Tibial artery (tissue), 4 donors: ENCODE measurements around the gene ATRNL1.

Source experiments
- DNase-seq, 2 donors: peaks; one replicate each; pipeline ENCODE4 v3.0.0-alpha.2; 2019
- H3K27ac ChIP-seq, 2 donors: fragments of 200-600 bp; sonication (generic) in 1 of 2; 1 replicate in 1 of 2; 2 replicates in 1 of 2; pipeline ENCODE4 v1.5.1; 2018 to 2019; ENCODE audit warnings: mild to moderate bottlenecking in 1 of 2
- H3K27me3 ChIP-seq, 2 donors: fragments of 200-600 bp; sonication (generic) in 1 of 2; one replicate each; pipeline versions ENCODE4 v1.5.1 to v1.6.0; 2016 to 2019
- H3K36me3 ChIP-seq, 3 donors: fragments of 200-600 bp; sonication (generic) in 2 of 3; one replicate each; pipeline ENCODE4 v1.5.1; 2016 to 2019; ENCODE audit warnings: mild to moderate bottlenecking in 2 of 3
- H3K4me1 ChIP-seq, 4 donors: fragments of 200-600 bp; sonication (generic) in 2 of 4; 1 replicate in 3 of 4; 2 replicates in 1 of 4; pipeline ENCODE4 v1.5.1; 2016 to 2019
- H3K4me3 ChIP-seq, 2 donors: fragments of 200-600 bp; sonication (generic) in 1 of 2; 1 replicate in 1 of 2; 2 replicates in 1 of 2; pipeline ENCODE4 v1.5.1; 2018 to 2019; ENCODE audit warnings: mild to moderate bottlenecking in 2 of 2
- H3K9me3 ChIP-seq, 3 donors: fragments of 200-600 bp; sonication (generic) in 1 of 3; one replicate each; pipeline ENCODE4 v1.5.1; 2016 to 2019
- CTCF ChIP-seq, 2 experiments: fragments of 200-600 bp in 1 of 2; fragments of 450-650 bp in 1 of 2; IDR thresholded peaks; one replicate each; pipeline ENCODE4 v1.5.1; 2017 to 2019; ENCODE audit warnings: antibody characterized with exemption in 2 of 2, mild to moderate bottlenecking in 1 of 2, moderate library complexity in 1 of 2
- intact Hi-C: fragments of 100-400 bp; cut with DNase I; formaldehyde crosslinking; loops from one replicate; pipeline ENCODE4 v1.15.0; 2023; ENCODE audit warnings: low total_unique reads

The ATRNL1 gene

GRCh38 chr10:115056186-115056585 is 37.0 kb upstream of the ATRNL1 start:
- TF ChIP-seq CTCF (IDR thresholded peaks at IDR 0.05) = no peak
- Histone ChIP-seq H3K27me3 (no peaks in the 10 kb centered on the region), H3K9me3 (no peaks in the 10 kb centered on the region), H3K27ac (no peak overlapping the region), H3K4me1 (no peaks in the 10 kb centered on the region), H3K4me3 (no peak overlapping the region), H3K36me3 (no peaks in the 10 kb centered on the region)
- intact Hi-C loops = no loop called here
- DNase-seq = no peak

GRCh38 chr10:115059301-115059898 is 33.8 kb upstream of the ATRNL1 start:
- Histone ChIP-seq H3K4me1 (no peaks in the 10 kb centered on the region), H3K27ac (no peak overlapping the region), H3K27me3 (no peaks in the 10 kb centered on the region), H3K4me3 (no peak overlapping the region), H3K36me3 (no peaks in the 10 kb centered on the region), H3K9me3 (no peaks in the 10 kb centered on the region)
- TF ChIP-seq CTCF (IDR thresholded peaks at IDR 0.05) = no peak
- intact Hi-C loops = no loop called here
- no peak for DNase-seq

- no peaks in the 10 kb centered on the region for H3K27me3 ChIP-seq
- H3K36me3 ChIP-seq = no peaks in the 10 kb centered on the region
- H3K27ac ChIP-seq = no peak overlapping the region
- intact Hi-C loops = no loop called here
- no peaks in the 10 kb centered on the region for H3K4me1 ChIP-seq
- H3K4me3 ChIP-seq = no peak overlapping the region
- no peak for TF ChIP-seq CTCF (IDR thresholded peaks at IDR 0.05)
- no peak for DNase-seq
- no peaks in the 10 kb centered on the region for H3K9me3 ChIP-seq
These were observed 29.2 kb upstream of the ATRNL1 start for GRCh38 chr10:115063701-115064658.

- no peak for TF ChIP-seq CTCF (IDR thresholded peaks at IDR 0.05)
- Histone ChIP-seq H3K36me3 (no peaks in the 10 kb centered on the region), H3K27me3 (no peaks in the 10 kb centered on the region), H3K4me3 (no peak overlapping the region), H3K4me1 (no peaks in the 10 kb centered on the region), H3K27ac (no peak overlapping the region), H3K9me3 (no peaks in the 10 kb centered on the region)
- DNase-seq = no peak
- intact Hi-C loops = no loop called here
These were observed 27.4 kb upstream of the ATRNL1 start for GRCh38 chr10:115065801-115066200.

- intact Hi-C loops = no loop called here
- no peak overlapping the region for H3K4me3 ChIP-seq
- TF ChIP-seq CTCF (IDR thresholded peaks at IDR 0.05) = no peak
- no peaks in the 10 kb centered on the region for H3K36me3 ChIP-seq
- no peak overlapping the region for H3K27ac ChIP-seq
- no peaks in the 10 kb centered on the region for H3K4me1 ChIP-seq
- no peak for DNase-seq
- H3K9me3 ChIP-seq = no peaks in the 10 kb centered on the region
- H3K27me3 ChIP-seq = no peaks in the 10 kb centered on the region
These were observed 26.6 kb upstream of the ATRNL1 start for GRCh38 chr10:115066528-115066927.
